Measurements from ENCODE around the gene QSER1. TPM values are rescaled to one million over a fixed set of nuclear protein-coding genes. Genes with fewer than 3 reads are reported as not detected.
"Not testable (repeated sequence)": the region's sequence is repeated elsewhere in the genome, so short reads cannot be mapped to it uniquely, and the experiment has no call there.

QSER1 gene
- total and polyA plus RNA-seq, 5 donors from 2014 or later: 0.48 to 9.4 (median 0.67) TPM

DNA sequence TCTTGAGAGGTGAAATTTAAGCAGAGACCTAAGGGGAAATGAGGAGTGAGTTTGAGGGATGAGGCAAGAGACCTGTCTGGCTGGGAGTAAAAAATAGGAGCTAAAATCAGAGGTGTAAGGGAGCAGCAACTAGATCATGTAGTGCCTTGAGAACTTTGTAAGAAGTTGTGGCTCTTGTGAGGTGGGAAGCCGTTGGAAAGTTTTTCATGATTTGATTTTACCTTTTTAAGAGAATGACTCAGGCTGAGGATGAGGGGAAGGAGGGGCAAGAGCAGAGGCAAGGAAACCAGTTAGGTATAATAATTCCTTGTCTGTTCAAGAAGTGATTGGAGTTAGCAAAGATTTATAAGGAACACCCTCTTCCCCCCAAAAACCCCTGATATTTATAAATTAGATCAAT, 25.8 kb downstream of the QSER1 start:
- H3K27ac ChIP-seq (ENCODE audit: insufficient read depth, low read length, poor library complexity, severe bottlenecking): no peak overlapping the region
- Mint-ChIP-seq H3K9me3 (no peaks in the 10 kb centered on the region), H3K27me3 (no peaks in the 10 kb centered on the region), H3K36me3 (peaks cover 18% of the 10 kb centered on the region), H3K4me3 (no peak overlapping the region), H3K27ac (peak overlapping the region in 2 of 3 donors; percentile 53 to 65), H3K4me1 (peaks cover 19 to 45% (median 23%) of the 10 kb centered on the region in 4 donors)
- no peak for ATAC-seq (ENCODE audit: low read depth in 2 of 2)
- peaks cover 6% of the 10 kb centered on the region for H3K4me1 ChIP-seq (ENCODE audit: control insufficient read depth, insufficient read depth, low read length, poor library complexity, severe bottlenecking)
- H3K4me3 ChIP-seq (ENCODE audit: low read depth, low read length): no peak overlapping the region
- no peaks in the 10 kb centered on the region for H3K9me3 ChIP-seq (ENCODE audit: control insufficient read depth in 2 of 2, low read length in 2 of 2)
- DNase-seq: no peak
- no peaks in the 10 kb centered on the region for H3K27me3 ChIP-seq (ENCODE audit: control insufficient read depth, insufficient read depth, low read length)
- H3K36me3 ChIP-seq (ENCODE audit: control insufficient read depth, insufficient read depth, low read length): no peaks in the 10 kb centered on the region

GRCh38 chr11:32919338-32919737, 26.7 kb downstream of the QSER1 start:
- Mint-ChIP-seq H3K4me1 (peaks cover 19 to 45% (median 22%) of the 10 kb centered on the region in 4 donors), H3K4me3 (no peak overlapping the region)

DNA sequence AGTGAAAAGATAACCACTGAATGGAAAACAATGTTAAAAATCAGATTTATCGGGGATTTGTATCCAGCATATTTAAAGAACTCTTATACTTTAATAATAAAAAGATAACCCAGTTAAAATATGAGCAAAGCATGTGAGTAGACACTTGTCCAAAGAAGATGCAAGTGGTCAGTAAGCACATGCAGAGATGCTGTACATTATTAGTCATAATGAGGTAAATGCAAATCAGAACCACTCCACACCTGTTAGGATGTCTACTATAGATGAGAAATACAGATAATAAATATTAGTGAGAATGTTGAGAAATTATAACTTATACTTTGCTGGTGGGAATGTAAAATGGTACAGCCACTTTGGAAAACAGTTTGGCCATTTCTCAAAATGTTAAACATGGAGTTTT, 28.0 kb downstream of the QSER1 start:
- no peak overlapping the region for H3K4me3 ChIP-seq (ENCODE audit: low read depth, low read length)
- no peak for DNase-seq
- H3K36me3 Mint-ChIP-seq: peaks cover 16% of the 10 kb centered on the region
- no peak for ATAC-seq (ENCODE audit: low read depth in 2 of 2)
- no peaks in the 10 kb centered on the region for H3K9me3 ChIP-seq (ENCODE audit: control insufficient read depth in 2 of 2, low read length in 2 of 2)
- no peak overlapping the region for H3K27ac Mint-ChIP-seq
- H3K27me3 ChIP-seq (ENCODE audit: control insufficient read depth, insufficient read depth, low read length): no peaks in the 10 kb centered on the region
- no peaks in the 10 kb centered on the region for H3K27me3 Mint-ChIP-seq
- H3K9me3 Mint-ChIP-seq: no peaks in the 10 kb centered on the region
- no peak overlapping the region for H3K27ac ChIP-seq (ENCODE audit: insufficient read depth, low read length, poor library complexity, severe bottlenecking)
- H3K4me1 Mint-ChIP-seq: peaks cover 19 to 45% (median 25%) of the 10 kb centered on the region in 4 donors
- no peaks in the 10 kb centered on the region for H3K36me3 ChIP-seq (ENCODE audit: control insufficient read depth, insufficient read depth, low read length)
- peaks cover 6% of the 10 kb centered on the region for H3K4me1 ChIP-seq (ENCODE audit: control insufficient read depth, insufficient read depth, low read length, poor library complexity, severe bottlenecking)
- H3K4me3 Mint-ChIP-seq: no peak overlapping the region

More at GRCh38 chr11:32919338-32919737, 26.7 kb downstream of the QSER1 start:
- Mint-ChIP-seq H3K36me3 (peaks cover 18% of the 10 kb centered on the region), H3K27ac (no peak overlapping the region), H3K9me3 (no peaks in the 10 kb centered on the region), H3K27me3 (no peaks in the 10 kb centered on the region)
- Histone ChIP-seq H3K27me3 (ENCODE audit: control insufficient read depth, insufficient read depth, low read length) (no peaks in the 10 kb centered on the region), H3K4me3 (ENCODE audit: low read depth, low read length) (no peak overlapping the region), H3K36me3 (ENCODE audit: control insufficient read depth, insufficient read depth, low read length) (no peaks in the 10 kb centered on the region), H3K27ac (ENCODE audit: insufficient read depth, low read length, poor library complexity, severe bottlenecking) (no peak overlapping the region), H3K9me3 (ENCODE audit: control insufficient read depth in 2 of 2, low read length in 2 of 2) (no peaks in the 10 kb centered on the region), H3K4me1 (ENCODE audit: control insufficient read depth, insufficient read depth, low read length, poor library complexity, severe bottlenecking) (peaks cover 6% of the 10 kb centered on the region)
- ATAC-seq (ENCODE audit: low read depth in 2 of 2) (no peak), DNase-seq (peak in 1 of 3 donors; percentile 17)

DNA sequence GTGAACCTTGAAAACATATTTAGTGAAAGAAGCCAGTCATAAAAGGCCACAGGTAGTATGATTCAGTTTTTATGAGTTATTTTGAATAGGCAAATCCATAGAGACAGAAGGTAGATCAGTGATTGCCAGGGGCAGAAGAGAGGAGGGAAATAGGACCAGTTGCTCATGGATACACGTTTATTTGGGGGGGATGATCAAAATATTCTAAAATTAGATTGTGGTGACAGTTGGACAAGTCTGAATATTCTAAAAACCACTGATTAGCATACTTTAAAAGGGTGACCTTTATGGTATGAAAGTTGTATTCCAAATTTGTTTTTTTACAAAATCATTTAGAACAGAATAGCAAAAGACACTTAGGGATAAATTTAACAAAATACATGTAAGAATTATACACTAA, 28.6 kb downstream of the QSER1 start:
- no peak overlapping the region for H3K27ac ChIP-seq (ENCODE audit: insufficient read depth, low read length, poor library complexity, severe bottlenecking)
- peaks cover 6% of the 10 kb centered on the region for H3K4me1 ChIP-seq (ENCODE audit: control insufficient read depth, insufficient read depth, low read length, poor library complexity, severe bottlenecking)

DNA sequence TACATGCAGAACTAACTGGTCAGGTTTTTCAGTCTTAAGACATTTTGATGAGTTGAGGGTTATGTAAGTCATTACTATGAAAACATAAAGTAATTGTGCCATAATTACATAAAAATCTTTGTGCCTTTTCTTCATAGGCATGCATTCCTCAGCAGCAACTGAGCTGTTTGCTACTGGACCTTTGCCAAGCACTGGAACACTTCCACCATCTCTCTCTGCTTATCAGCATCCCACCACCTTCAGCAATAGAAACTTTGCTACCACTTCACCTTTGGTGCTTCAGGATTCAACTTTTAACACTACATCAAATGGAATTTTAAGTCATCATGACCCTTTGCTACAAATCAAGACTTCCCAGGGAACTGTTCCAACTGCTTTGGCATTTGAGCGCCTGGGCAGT, 39.0 kb downstream of the QSER1 start:
- H3K9me3 Mint-ChIP-seq: peaks cover 0 to 1% (median 0%) of the 10 kb centered on the region in 7 donors
- no peaks in the 10 kb centered on the region for H3K27me3 ChIP-seq (ENCODE audit: control insufficient read depth, insufficient read depth, low read length)
- no peak overlapping the region for H3K4me3 Mint-ChIP-seq
- peaks cover 26% of the 10 kb centered on the region for H3K36me3 ChIP-seq (ENCODE audit: control insufficient read depth, insufficient read depth, low read length)
- H3K27me3 Mint-ChIP-seq: no peaks in the 10 kb centered on the region
- H3K4me3 ChIP-seq (ENCODE audit: low read depth, low read length): no peak overlapping the region
- H3K4me1 ChIP-seq (ENCODE audit: control insufficient read depth, insufficient read depth, low read length, poor library complexity, severe bottlenecking): no peaks in the 10 kb centered on the region
- no peak overlapping the region for H3K27ac ChIP-seq (ENCODE audit: insufficient read depth, low read length, poor library complexity, severe bottlenecking)
- DNase-seq: no peak
- H3K9me3 ChIP-seq (ENCODE audit: control insufficient read depth in 2 of 2, low read length in 2 of 2): no peaks in the 10 kb centered on the region
- peaks cover 41% of the 10 kb centered on the region for H3K36me3 Mint-ChIP-seq
- ATAC-seq (ENCODE audit: low read depth in 2 of 2): no peak
- peaks cover 2 to 22% (median 16%) of the 10 kb centered on the region in 4 donors for H3K4me1 Mint-ChIP-seq
- no peak overlapping the region for H3K27ac Mint-ChIP-seq

More for the DNA sequence above, 28.6 kb downstream of the QSER1 start:
- peaks cover 19 to 45% (median 25%) of the 10 kb centered on the region in 4 donors for H3K4me1 Mint-ChIP-seq
- ATAC-seq (ENCODE audit: low read depth in 2 of 2) (no peak), DNase-seq (no peak)
- H3K36me3 Mint-ChIP-seq: peaks cover 16% of the 10 kb centered on the region
- H3K9me3 Mint-ChIP-seq: no peaks in the 10 kb centered on the region
- H3K4me3 Mint-ChIP-seq: no peak overlapping the region
- H3K27me3 ChIP-seq (ENCODE audit: control insufficient read depth, insufficient read depth, low read length): no peaks in the 10 kb centered on the region
- no peaks in the 10 kb centered on the region for H3K36me3 ChIP-seq (ENCODE audit: control insufficient read depth, insufficient read depth, low read length)
- no peaks in the 10 kb centered on the region for H3K9me3 ChIP-seq (ENCODE audit: control insufficient read depth in 2 of 2, low read length in 2 of 2)
- H3K27me3 Mint-ChIP-seq: no peaks in the 10 kb centered on the region
- no peak overlapping the region for H3K4me3 ChIP-seq (ENCODE audit: low read depth, low read length)
- H3K27ac Mint-ChIP-seq: no peak overlapping the region

GRCh38 chr11:32932196-32932595, 39.6 kb downstream of the QSER1 start:
- no peaks in the 10 kb centered on the region for H3K27me3 ChIP-seq (ENCODE audit: control insufficient read depth, insufficient read depth, low read length)
- H3K36me3 ChIP-seq (ENCODE audit: control insufficient read depth, insufficient read depth, low read length): peaks cover 26% of the 10 kb centered on the region

DNA sequence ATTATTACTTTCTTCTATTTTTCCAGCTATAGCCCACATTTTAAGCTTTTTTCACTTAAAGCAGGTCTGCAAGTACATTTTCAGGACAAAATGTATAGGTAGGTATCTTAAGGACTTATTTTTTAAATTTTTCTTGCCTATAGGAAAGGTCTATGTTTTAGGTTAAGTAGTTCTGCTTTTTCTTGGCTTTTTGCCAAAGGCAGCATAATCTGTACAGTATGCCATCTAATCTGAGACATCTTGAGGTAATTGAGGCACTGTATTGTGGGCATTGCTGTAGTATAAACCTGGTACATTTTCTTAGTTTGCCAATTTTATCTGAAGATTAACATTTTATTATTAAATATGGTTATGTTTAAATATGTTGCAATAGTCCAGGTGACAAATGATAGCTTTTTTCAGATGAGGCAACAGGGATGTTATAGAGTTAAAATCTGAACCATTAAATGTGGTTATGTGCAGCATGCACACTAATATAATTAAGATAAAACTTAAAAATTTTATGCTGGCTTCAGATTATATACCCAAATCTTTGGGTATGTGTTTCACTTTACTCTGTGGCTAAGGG, 42.9 kb downstream of the QSER1 start:
- H3K4me3 Mint-ChIP-seq: no peak overlapping the region
- peaks cover 22% of the 10 kb centered on the region for H3K36me3 ChIP-seq (ENCODE audit: control insufficient read depth, insufficient read depth, low read length)
- H3K27ac ChIP-seq (ENCODE audit: insufficient read depth, low read length, poor library complexity, severe bottlenecking): no peak overlapping the region
- no peak overlapping the region for H3K4me3 ChIP-seq (ENCODE audit: low read depth, low read length)
- H3K4me1 Mint-ChIP-seq: peaks cover 5 to 25% (median 18%) of the 10 kb centered on the region in 4 donors
- H3K27me3 Mint-ChIP-seq: no peaks in the 10 kb centered on the region
- ATAC-seq (ENCODE audit: low read depth in 2 of 2) (no peak), DNase-seq (no peak)
- no peaks in the 10 kb centered on the region for H3K9me3 ChIP-seq (ENCODE audit: control insufficient read depth in 2 of 2, low read length in 2 of 2)
- peaks cover 58% of the 10 kb centered on the region for H3K36me3 Mint-ChIP-seq
- no peaks in the 10 kb centered on the region for H3K4me1 ChIP-seq (ENCODE audit: control insufficient read depth, insufficient read depth, low read length, poor library complexity, severe bottlenecking)
- no peaks in the 10 kb centered on the region for H3K27me3 ChIP-seq (ENCODE audit: control insufficient read depth, insufficient read depth, low read length)
- no peak overlapping the region for H3K27ac Mint-ChIP-seq
- peaks cover 0 to 1% (median 0%) of the 10 kb centered on the region in 7 donors for H3K9me3 Mint-ChIP-seq

More at GRCh38 chr11:32932196-32932595, 39.6 kb downstream of the QSER1 start:
- Mint-ChIP-seq H3K36me3 (peaks cover 47% of the 10 kb centered on the region), H3K27ac (no peak overlapping the region), H3K27me3 (no peaks in the 10 kb centered on the region), H3K9me3 (peaks cover 0 to 1% (median 0%) of the 10 kb centered on the region in 7 donors), H3K4me1 (peaks cover 2 to 23% (median 16%) of the 10 kb centered on the region in 4 donors), H3K4me3 (no peak overlapping the region)
- Histone ChIP-seq H3K4me1 (ENCODE audit: control insufficient read depth, insufficient read depth, low read length, poor library complexity, severe bottlenecking) (no peaks in the 10 kb centered on the region), H3K4me3 (ENCODE audit: low read depth, low read length) (no peak overlapping the region), H3K9me3 (ENCODE audit: control insufficient read depth in 2 of 2, low read length in 2 of 2) (no peaks in the 10 kb centered on the region), H3K27ac (ENCODE audit: insufficient read depth, low read length, poor library complexity, severe bottlenecking) (no peak overlapping the region)
- ATAC-seq (ENCODE audit: low read depth in 2 of 2) (no peak), DNase-seq (no peak)

GRCh38 chr11:32936178-32936577, 43.6 kb downstream of the QSER1 start:
- not testable (repeated sequence) for H3K9me3 ChIP-seq (ENCODE audit: control insufficient read depth in 2 of 2, low read length in 2 of 2); H3K4me3 ChIP-seq (ENCODE audit: low read depth, low read length); H3K9me3 Mint-ChIP-seq; ATAC-seq (ENCODE audit: low read depth in 2 of 2); H3K27ac ChIP-seq (ENCODE audit: insufficient read depth, low read length, poor library complexity, severe bottlenecking); H3K4me3 Mint-ChIP-seq; H3K4me1 ChIP-seq (ENCODE audit: control insufficient read depth, insufficient read depth, low read length, poor library complexity, severe bottlenecking); H3K27me3 ChIP-seq (ENCODE audit: control insufficient read depth, insufficient read depth, low read length); DNase-seq; H3K27ac Mint-ChIP-seq; H3K27me3 Mint-ChIP-seq
- peaks cover 22% of the 10 kb centered on the region for H3K36me3 ChIP-seq (ENCODE audit: control insufficient read depth, insufficient read depth, low read length)
- H3K36me3 Mint-ChIP-seq: peaks cover 58% of the 10 kb centered on the region
- peaks cover 8 to 29% (median 20%) of the 10 kb centered on the region in 4 donors for H3K4me1 Mint-ChIP-seq
